Cardiac muscle cell (in vitro differentiated cells and primary cell): Measurements from ENCODE around the gene TAF5L. TPM values are rescaled to one million over a fixed set of nuclear protein-coding genes. Genes with fewer than 3 reads are reported as not detected.

Experiments used
- DNase-seq, 2 donors: peaks; one replicate each; pipeline versions ENCODE4 v3.0.0 to v3.0.0-alpha.2; 2010 to 2017; ENCODE audit warnings: low read depth in 1 of 2, low spot score in 1 of 2
- H3K27ac ChIP-seq: fragments of 200-600 bp; sonication (generic); 2 replicates; pipeline ENCODE4 v1.5.1; 2016
- H3K27me3 ChIP-seq: fragments of 200-600 bp; sonication (generic); 2 replicates; pipeline ENCODE4 v1.6.0; 2016; ENCODE audit warnings: control low read depth
- H3K36me3 ChIP-seq: fragments of 200-600 bp; sonication (generic); 2 replicates; pipeline ENCODE4 v1.5.1; 2016; ENCODE audit warnings: control low read depth
- H3K4me1 ChIP-seq: fragments of 200-600 bp; sonication (generic); 2 replicates; pipeline ENCODE4 v1.8.1; 2017; ENCODE audit warnings: low read depth, mild to moderate bottlenecking, mixed run types
- H3K4me3 ChIP-seq: fragments of 200-600 bp; sonication (generic); 2 replicates; pipeline ENCODE4 v1.5.1; 2016; ENCODE audit warnings: mild to moderate bottlenecking
- H3K9me3 ChIP-seq: fragments of 200-600 bp; sonication (generic); 2 replicates; pipeline ENCODE4 v1.5.1; 2017; ENCODE audit warnings: low read depth, mild to moderate bottlenecking, control low read depth
- polyA plus RNA-seq: library from polyadenylated mRNA; unstranded; fragments of >200 nt; fragmentation: Nextera tagmentation; extraction: Ambion mirVana; gene quantifications from 2 replicates; pipeline ENCODE4 v1.2.1, GENCODE V29; 2016
- total RNA-seq: library from RNA; depleted of rRNA; stranded (reverse); fragments of >200 nt; gene quantifications from 2 replicates; pipeline ENCODE4 v1.2.3, GENCODE V29; 2016
- TF ChIP-seq, protein P1 (sequence below): IDR thresholded peaks from 2 replicates; pipeline ENCODE4 v1.5.1; 2012; ENCODE audit warnings: low read depth, mild to moderate bottlenecking, low read length

The TAF5L gene
- total and polyA plus RNA-seq, 2 experiments from 2014 or later, result 2.5 to 9.6 TPM

DNA sequence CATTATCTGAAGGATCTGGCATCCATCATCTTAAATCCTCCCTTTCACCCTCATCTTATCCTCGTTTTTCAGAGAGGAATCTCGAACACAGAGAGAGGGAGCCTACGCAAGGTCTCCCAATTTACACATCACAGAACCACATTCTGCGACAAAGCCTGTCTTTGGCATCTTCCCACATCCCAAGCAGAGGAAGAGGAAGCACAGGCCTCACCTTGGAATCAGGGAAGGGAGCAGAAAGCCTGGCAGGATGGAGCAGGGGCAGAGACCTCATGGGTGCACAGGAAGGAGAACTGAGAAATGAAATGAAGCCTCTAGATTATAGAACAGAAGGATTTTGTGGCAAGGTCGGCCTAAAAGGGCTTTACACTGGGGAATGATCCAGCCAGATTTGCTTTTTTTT is 73.2 kb downstream of the TAF5L start:
- no peaks in the 10 kb centered on the region for H3K9me3 ChIP-seq
- no peak for DNase-seq
- H3K27me3 ChIP-seq, result no peaks in the 10 kb centered on the region
- TF ChIP-seq, protein P1, sequence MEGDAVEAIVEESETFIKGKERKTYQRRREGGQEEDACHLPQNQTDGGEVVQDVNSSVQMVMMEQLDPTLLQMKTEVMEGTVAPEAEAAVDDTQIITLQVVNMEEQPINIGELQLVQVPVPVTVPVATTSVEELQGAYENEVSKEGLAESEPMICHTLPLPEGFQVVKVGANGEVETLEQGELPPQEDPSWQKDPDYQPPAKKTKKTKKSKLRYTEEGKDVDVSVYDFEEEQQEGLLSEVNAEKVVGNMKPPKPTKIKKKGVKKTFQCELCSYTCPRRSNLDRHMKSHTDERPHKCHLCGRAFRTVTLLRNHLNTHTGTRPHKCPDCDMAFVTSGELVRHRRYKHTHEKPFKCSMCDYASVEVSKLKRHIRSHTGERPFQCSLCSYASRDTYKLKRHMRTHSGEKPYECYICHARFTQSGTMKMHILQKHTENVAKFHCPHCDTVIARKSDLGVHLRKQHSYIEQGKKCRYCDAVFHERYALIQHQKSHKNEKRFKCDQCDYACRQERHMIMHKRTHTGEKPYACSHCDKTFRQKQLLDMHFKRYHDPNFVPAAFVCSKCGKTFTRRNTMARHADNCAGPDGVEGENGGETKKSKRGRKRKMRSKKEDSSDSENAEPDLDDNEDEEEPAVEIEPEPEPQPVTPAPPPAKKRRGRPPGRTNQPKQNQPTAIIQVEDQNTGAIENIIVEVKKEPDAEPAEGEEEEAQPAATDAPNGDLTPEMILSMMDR, result no peak
- H3K4me3 ChIP-seq, result no peak overlapping the region
- H3K4me1 ChIP-seq, result peaks cover 21% of the 10 kb centered on the region
- no peak overlapping the region for H3K27ac ChIP-seq
- no peaks in the 10 kb centered on the region for H3K36me3 ChIP-seq

DNA sequence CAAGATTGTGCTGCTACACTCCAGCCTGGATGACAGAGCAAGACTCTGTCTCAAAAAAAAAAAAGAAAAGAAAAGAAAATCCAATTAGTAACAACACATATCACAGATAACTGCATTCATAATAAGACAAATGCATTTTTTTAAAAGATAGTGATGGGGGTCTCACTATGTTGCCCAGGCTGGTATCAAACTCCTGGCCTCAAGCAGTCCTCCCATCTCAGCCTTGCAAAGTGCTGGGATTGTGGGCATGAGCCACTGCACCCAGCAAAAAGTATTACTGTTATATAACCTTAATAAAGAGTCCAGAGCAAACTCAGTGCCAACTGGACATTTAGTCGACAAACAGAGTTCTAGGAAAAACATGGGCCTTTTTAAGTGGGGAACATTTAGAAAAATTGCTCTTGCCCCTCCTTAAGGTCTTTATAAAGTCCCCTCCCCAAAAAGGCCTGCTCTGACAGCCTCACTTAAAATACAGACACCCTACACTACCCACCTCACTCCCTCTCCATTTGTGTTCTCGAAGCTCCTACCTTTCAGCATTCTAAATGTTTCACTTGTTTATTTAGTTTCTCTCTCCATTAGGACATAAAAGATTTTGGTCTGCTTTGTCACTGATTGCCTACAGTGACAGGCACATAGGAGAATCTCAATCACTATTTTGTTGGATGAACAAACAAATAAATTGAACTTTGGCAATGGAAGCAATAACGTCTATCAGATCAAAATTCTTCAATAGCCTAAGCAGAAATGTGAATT is 74.9 kb downstream of the TAF5L start:
- no peak overlapping the region for H3K27ac ChIP-seq
- no peak for DNase-seq
- H3K36me3 ChIP-seq, result no peaks in the 10 kb centered on the region
- H3K9me3 ChIP-seq, result no peaks in the 10 kb centered on the region
- no peak overlapping the region for H3K4me3 ChIP-seq
- TF ChIP-seq, protein P1, result no peak
- peaks cover 14% of the 10 kb centered on the region for H3K4me1 ChIP-seq
- H3K27me3 ChIP-seq, result no peaks in the 10 kb centered on the region

DNA sequence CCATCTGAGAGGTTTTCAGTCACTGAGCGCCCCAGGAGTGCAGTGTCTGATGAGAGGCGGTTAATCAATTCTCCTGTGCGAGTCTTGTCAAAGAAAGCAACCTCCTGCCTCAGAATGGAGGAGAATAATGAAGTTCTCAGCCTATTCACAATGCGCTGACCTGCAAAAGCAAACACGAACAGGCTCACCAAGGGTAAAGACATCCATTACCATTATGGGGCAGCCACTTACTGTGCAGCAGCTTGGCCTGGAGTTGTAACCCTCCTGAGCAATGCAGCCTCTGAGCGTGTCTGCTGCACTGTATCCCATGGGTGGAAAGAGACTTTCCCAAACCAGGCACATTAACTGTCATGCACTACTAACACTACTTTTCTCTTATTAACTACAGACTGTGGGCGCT is 78.4 kb downstream of the TAF5L start:
- no peaks in the 10 kb centered on the region for H3K27me3 ChIP-seq
- no peak overlapping the region for H3K4me3 ChIP-seq
- H3K27ac ChIP-seq, result no peak overlapping the region
- no peaks in the 10 kb centered on the region for H3K9me3 ChIP-seq
- peaks cover 3% of the 10 kb centered on the region for H3K4me1 ChIP-seq
- no peak for DNase-seq
- no peaks in the 10 kb centered on the region for H3K36me3 ChIP-seq
- TF ChIP-seq, protein P1, result no peak

DNA sequence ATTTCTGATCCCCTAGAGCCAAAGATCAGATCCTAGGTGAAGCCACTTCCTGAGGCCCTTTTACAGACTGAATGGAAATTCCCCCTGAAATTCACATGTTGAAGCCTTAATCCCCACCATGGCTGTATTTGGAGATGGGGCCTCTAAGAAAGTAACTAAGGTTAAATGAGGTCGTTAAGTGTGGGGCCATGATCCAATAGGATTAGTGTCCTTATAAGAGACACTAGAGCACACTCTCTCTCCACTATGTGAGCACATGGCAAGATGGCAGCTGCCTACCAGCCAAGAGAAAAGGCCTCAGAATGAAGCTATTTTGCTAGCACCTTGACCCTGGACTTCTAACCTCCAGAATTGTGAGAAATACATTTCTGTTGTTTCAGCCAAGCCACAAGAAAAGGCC is 81.3 kb downstream of the TAF5L start:
- Histone ChIP-seq H3K27ac (no peak overlapping the region), H3K36me3 (peaks cover 13% of the 10 kb centered on the region), H3K9me3 (no peaks in the 10 kb centered on the region), H3K4me1 (no peaks in the 10 kb centered on the region), H3K4me3 (no peak overlapping the region), H3K27me3 (no peaks in the 10 kb centered on the region)
- no peak for DNase-seq
- TF ChIP-seq, protein P1, result no peak

Other genes starting within 250 kb of the TAF5L start
- gene ACTA1, start 192.0 kb downstream of the TAF5L start, total RNA-seq, result 18.7 and 1,099 TPM in 2 replicates
- gene ACTA1, start 192.0 kb downstream of the TAF5L start, polyA plus RNA-seq, result 38.5 and 1,977 TPM in 2 replicates
- 60.2 and 67.4 TPM in 2 replicates for gene NUP133, start 117.8 kb downstream of the TAF5L start, total RNA-seq
- 32.5 and 33.6 TPM in 2 replicates for gene NUP133, start 117.8 kb downstream of the TAF5L start, polyA plus RNA-seq
- 13.6 and 19.3 TPM in 2 replicates for gene ABCB10, start 67.4 kb downstream of the TAF5L start, total RNA-seq
- 17.0 and 22.6 TPM in 2 replicates for gene ABCB10, start 67.4 kb downstream of the TAF5L start, polyA plus RNA-seq
- gene URB2, start 125 bp upstream of the TAF5L start, total RNA-seq, result 5.4 and 7.5 TPM in 2 replicates
- 3.4 and 4.7 TPM in 2 replicates for gene URB2, start 125 bp upstream of the TAF5L start, polyA plus RNA-seq